ENCODE measurements around the gene PPFIA1. TPM values are rescaled to one million over a fixed set of nuclear protein-coding genes. Genes with fewer than 3 reads are reported as not detected.

The PPFIA1 gene
- total and polyA plus RNA-seq, 10 of the 15 experiments (the other 5 are each of a cell fraction or from before 2014, with no cell fraction given): 5.2 to 26.2 (median 15.8) TPM

DNA sequence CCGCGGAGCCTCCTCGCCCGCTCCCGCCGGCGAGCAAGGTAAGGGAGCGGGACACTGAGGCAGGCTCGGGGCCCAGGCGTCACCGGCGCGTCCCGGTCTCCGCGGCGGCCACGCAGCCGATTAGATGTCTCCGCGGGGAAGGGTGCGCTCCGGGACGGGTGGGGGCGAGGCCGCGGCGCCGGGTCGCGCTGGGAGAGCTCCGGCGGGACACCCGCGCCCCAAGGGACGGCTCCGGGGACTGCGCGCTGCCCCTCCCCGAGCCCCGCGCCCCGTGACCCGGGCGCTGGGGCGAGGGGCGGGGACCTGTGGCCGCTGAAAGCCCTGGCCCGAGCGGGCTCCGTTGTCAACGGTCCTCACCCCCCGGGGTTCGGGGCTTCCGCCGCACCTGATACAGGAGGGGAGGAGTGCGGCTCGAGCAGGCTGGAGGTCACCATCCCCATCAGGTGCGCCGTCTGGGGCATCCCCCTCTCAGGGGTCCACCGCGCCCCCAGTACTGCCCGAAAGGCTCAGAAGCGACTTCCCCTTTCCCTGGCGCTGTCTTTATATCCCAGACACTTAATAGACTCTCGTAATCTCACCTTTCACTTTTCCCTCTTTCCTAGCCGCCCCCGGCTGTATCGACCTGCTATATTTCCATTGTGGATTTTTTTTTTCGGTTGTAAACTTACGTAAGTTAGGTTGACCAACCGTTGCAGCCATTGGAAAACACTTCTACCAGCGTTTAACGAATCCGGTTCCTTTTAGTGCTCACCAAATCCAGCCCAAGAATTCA, 573 bp downstream of the PPFIA1 start:
- POLR2A ChIA-PET: no interaction called here
- H3K27ac ChIP-seq (ENCODE audit: control insufficient read depth, insufficient read depth): peak overlapping the region; percentile 65
- TF ChIP-seq, protein P1, sequence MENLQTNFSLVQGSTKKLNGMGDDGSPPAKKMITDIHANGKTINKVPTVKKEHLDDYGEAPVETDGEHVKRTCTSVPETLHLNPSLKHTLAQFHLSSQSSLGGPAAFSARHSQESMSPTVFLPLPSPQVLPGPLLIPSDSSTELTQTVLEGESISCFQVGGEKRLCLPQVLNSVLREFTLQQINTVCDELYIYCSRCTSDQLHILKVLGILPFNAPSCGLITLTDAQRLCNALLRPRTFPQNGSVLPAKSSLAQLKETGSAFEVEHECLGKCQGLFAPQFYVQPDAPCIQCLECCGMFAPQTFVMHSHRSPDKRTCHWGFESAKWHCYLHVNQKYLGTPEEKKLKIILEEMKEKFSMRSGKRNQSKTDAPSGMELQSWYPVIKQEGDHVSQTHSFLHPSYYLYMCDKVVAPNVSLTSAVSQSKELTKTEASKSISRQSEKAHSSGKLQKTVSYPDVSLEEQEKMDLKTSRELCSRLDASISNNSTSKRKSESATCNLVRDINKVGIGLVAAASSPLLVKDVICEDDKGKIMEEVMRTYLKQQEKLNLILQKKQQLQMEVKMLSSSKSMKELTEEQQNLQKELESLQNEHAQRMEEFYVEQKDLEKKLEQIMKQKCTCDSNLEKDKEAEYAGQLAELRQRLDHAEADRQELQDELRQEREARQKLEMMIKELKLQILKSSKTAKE (IDR thresholded peaks at IDR 0.05; ENCODE audit: low read depth, poor library complexity, severe bottlenecking): no peak
- TF ChIP-seq, protein P2, sequence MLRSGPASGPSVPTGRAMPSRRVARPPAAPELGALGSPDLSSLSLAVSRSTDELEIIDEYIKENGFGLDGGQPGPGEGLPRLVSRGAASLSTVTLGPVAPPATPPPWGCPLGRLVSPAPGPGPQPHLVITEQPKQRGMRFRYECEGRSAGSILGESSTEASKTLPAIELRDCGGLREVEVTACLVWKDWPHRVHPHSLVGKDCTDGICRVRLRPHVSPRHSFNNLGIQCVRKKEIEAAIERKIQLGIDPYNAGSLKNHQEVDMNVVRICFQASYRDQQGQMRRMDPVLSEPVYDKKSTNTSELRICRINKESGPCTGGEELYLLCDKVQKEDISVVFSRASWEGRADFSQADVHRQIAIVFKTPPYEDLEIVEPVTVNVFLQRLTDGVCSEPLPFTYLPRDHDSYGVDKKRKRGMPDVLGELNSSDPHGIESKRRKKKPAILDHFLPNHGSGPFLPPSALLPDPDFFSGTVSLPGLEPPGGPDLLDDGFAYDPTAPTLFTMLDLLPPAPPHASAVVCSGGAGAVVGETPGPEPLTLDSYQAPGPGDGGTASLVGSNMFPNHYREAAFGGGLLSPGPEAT (IDR thresholded peaks at IDR 0.05; ENCODE audit: low read depth): no peak
- TF ChIP-seq, protein P3, sequence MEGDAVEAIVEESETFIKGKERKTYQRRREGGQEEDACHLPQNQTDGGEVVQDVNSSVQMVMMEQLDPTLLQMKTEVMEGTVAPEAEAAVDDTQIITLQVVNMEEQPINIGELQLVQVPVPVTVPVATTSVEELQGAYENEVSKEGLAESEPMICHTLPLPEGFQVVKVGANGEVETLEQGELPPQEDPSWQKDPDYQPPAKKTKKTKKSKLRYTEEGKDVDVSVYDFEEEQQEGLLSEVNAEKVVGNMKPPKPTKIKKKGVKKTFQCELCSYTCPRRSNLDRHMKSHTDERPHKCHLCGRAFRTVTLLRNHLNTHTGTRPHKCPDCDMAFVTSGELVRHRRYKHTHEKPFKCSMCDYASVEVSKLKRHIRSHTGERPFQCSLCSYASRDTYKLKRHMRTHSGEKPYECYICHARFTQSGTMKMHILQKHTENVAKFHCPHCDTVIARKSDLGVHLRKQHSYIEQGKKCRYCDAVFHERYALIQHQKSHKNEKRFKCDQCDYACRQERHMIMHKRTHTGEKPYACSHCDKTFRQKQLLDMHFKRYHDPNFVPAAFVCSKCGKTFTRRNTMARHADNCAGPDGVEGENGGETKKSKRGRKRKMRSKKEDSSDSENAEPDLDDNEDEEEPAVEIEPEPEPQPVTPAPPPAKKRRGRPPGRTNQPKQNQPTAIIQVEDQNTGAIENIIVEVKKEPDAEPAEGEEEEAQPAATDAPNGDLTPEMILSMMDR (IDR thresholded peaks at IDR 0.05 in 2 of 3, conservative IDR thresholded peaks at IDR 0.05 in 1 of 3; ENCODE audit: control insufficient read depth in 2 of 3, extremely low read depth in 1 of 3, insufficient read depth in 1 of 3, low read depth in 3 of 3, low read length in 3 of 3): no peak
- TF ChIP-seq RBBP5 (conservative IDR thresholded peaks at IDR 0.05) (no peak), RB1 (IDR thresholded peaks at IDR 0.05; ENCODE audit: borderline replicate concordance) (no peak), BCL11A (IDR thresholded peaks at IDR 0.05; ENCODE audit: low read depth, low read length) (no peak), SP1 (IDR thresholded peaks at IDR 0.05; ENCODE audit: low read depth, low read length) (no peak), DPF2 (IDR thresholded peaks at IDR 0.05) (peak; percentile 58), CBX5 (IDR thresholded peaks at IDR 0.05; ENCODE audit: low read depth) (no peak), NBN (IDR thresholded peaks at IDR 0.05) (no peak), CBX3 (IDR thresholded peaks at IDR 0.05; ENCODE audit: borderline replicate concordance, low read depth) (no peak), ZNF207 (IDR thresholded peaks at IDR 0.05; ENCODE audit: borderline replicate concordance) (no peak), ASH2L (IDR thresholded peaks at IDR 0.05; ENCODE audit: borderline replicate concordance, low read depth) (0 out of 2 replicates have a peak, but pooled peaks have one; percentile 57), NR2C2 (IDR thresholded peaks at IDR 0.05; ENCODE audit: borderline replicate concordance, control insufficient read depth, insufficient read length, low read depth) (no peak), RELA (IDR thresholded peaks at IDR 0.05; ENCODE audit: borderline replicate concordance, partially characterized antibody) (no peak), MTA3 (IDR thresholded peaks at IDR 0.05; ENCODE audit: borderline replicate concordance, low read length) (no peak)

More for the DNA sequence above, 573 bp downstream of the PPFIA1 start:
- Histone ChIP-seq H3K27me3 (replicated peaks in 1 of 2; ENCODE audit: control insufficient read depth in 2 of 2, insufficient read depth in 2 of 2, low read length in 1 of 2) (no peaks in the 10 kb centered on the region), H3K79me2 (ENCODE audit: control insufficient read depth, insufficient read depth, low read length) (peaks cover 14% of the 10 kb centered on the region), H3K36me3 (ENCODE audit: control insufficient read depth in 2 of 2, insufficient read depth in 2 of 2, low read length in 1 of 2) (peaks cover 0 to 10% of the 10 kb centered on the region in 2 experiments; a peak in 1 of 4 replicates), H2AFZ (ENCODE audit: control insufficient read depth, low read depth, low read length) (peak overlapping the region; percentile 29), H3K4me3 (peak overlapping the region; percentile 83), H3K4me1 (ENCODE audit: control insufficient read depth, insufficient read depth, low read length) (0 out of 2 replicates have a peak, but pooled peaks cover 8% of the 10 kb centered on the region), H3K4me2 (ENCODE audit: control insufficient read depth, insufficient read depth) (peak overlapping the region; percentile 83), H4K20me1 (ENCODE audit: control insufficient read depth, insufficient read depth) (no peaks in the 10 kb centered on the region), H3K9me3 (replicated peaks; ENCODE audit: control insufficient read depth, insufficient read depth, low read length) (no peaks in the 10 kb centered on the region), H3K9ac (ENCODE audit: control insufficient read depth, insufficient read depth, low read length) (peak overlapping the region; percentile 76)
- ChIA-PET RAD21 (ENCODE audit: unreplicated experiment) (no interaction called here), CTCF (interaction anchor here (1.1 to 1.7 kb wide), 2 partner anchors 13 to 67 kb away, joined by 3 to 4 read pairs; no protein-coding TSS in a partner anchor), SMC1A (ENCODE audit: uncharacterized antibody, unreplicated experiment) (no interaction called here)
- intact Hi-C loops (cut with micrococcal nuclease; ENCODE audit: unreplicated experiment) (loop anchor here (5.0 to 10.0 kb wide), 2 partner anchors 69 to 194 kb away; partner anchors contain the start of gene FADD), in situ Hi-C loops (cut with MboI) (no loop called here)
- ATAC-seq (peak; percentile 68), FAIRE-seq (no peak), DNase-seq (ENCODE audit: low read depth, low spot score) (no peak)
- no TSS peak for BruUV-seq (replicated peaks)
- 2% methylated on average over 46 of the region's 75 CpGs for whole genome bisulfite sequencing (ENCODE audit: insufficient coverage, insufficient replicate concordance, low lambda C conversion rate, missing lambda C conversion rate)

Data from GM12878 (cell line).